Measurements from ENCODE around the gene CCDC60.

GRCh38 chr12:119459481-119459880 lies 125.0 kb downstream of the CCDC60 start:
- no peak for TF ChIP-seq CTCF (IDR thresholded peaks at IDR 0.05 in 8 of 11, conservative IDR thresholded peaks at IDR 0.05 in 3 of 11)
- TF ChIP-seq POLR2A (IDR thresholded peaks at IDR 0.05) = no peak
- TF ChIP-seq POLR2AphosphoS5 (IDR thresholded peaks at IDR 0.05) = no peak
